Measurements from ENCODE around the gene ALDH1A3.

Gene ALDH1A3

DNA sequence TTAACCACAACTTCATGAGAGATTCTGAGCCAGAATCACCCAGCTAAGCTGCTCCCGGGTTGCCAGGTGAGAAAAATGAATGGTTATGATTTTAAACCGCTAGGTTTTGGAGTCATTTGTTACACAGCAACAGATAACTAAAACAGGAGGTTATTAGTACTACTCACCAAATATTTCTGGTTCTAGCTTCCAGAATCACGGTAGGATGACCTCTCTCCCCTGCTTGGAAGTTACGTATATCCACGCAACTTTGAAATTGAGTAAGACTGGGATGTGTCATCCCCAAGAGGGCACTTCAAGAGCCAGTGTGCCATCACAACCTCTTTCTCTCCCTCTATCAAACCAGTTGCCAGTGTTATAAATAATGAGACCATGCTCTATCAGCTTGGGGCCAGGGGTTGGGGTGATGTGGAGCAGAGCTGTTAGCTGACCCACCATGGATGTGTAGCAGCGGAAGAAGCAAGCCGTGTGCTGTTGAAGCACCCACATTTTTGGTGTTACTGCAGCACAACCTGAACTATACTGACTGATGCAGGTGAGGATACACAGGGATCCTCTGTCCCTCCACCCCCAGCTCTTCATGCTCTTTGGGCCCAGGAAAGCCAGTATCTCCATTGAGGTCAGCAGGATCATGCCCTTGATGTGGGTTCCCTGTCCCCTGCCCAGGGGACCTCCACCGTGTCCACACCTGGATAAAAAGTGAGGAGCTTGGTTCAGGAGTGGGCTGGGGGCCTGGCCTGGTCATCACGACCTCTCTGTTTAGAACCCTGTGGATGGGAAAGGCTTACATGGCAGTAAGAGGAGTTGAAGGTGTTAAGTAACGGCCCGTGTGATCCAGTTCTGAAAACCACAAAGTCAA lies 19.4 kb upstream of the ALDH1A3 start:
- no peak for DNase-seq

DNA sequence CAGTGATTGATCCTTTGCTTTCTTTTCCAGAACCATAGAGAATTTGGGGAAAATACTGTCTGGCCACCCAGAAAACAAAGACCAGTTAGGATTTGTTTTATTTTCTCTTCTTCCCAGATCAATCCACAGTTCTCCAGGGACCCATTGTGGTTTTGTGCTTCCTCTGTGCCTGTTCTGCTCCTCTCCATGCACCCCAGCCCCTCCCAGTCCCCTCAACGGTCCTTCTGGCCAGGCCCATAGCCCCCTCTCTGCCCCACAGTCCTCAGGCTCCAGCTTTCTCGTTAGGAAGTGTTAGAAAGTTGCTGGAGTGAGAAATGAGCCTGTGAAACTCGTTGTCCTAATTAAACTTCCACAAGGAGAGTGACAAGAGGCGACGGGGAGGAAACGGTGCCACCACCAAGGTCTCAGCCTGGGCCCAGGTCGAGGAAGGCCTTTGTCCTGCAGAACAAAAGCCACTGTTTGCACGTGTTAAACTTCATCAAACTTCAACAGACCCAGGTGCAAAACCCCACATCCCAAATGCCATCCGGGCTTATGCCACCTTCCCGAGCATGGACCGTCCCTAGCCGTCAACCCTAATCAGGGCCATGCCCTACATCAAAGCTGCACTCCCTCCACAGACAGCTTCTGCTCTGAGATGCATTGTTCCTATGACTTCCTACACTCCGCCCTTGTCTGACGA lies 18.7 kb upstream of the ALDH1A3 start:
- DNase-seq: no peak

DNA sequence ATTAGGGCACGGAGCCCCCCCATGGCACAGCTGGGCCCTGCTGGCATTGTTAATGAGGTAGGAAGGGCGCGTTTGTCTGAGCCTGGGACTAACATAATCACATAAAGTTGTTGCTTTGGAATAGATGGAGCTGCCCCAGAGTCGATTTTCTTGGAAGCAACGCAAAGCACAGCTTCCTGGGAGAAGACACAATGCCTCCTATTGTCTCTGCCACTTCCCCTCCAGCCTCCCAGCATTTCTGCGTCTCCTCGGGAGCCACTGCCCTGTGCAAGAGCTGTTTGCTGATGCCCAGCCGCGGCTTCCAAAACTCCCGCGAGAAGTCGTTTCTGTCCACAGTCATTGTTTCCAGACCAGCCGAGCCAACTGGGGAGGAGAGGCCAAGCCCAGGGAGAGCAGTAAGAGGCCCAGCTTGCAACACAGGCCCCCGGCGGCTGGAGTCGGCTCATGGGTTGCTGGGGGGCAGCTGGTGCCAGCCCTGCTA lies 18.1 kb upstream of the ALDH1A3 start:
- peak in 12 of 14 donors; percentile 19 to 85 (median 66) for DNase-seq

DNA sequence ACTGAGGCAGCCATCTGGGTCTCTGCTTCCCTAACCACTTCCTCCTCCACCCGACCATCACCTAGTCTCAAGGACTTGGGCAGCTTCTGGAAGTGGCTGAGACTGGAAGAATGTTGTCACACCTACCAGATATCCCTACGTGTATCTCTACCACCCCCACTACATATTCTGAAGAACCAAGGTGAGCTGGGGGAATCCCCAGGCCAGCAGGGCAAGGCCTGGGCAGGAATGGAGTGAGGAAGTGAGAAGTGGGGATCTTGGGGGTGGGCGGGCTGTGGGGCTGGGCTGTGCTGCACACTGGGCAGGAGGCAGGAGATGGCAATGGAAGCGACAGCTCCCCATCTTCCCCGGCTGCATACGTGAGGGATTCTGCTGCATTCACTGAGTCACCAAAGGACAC lies 17.5 kb upstream of the ALDH1A3 start:
- DNase-seq: peak in 1 of 14 donors; percentile 47

DNA sequence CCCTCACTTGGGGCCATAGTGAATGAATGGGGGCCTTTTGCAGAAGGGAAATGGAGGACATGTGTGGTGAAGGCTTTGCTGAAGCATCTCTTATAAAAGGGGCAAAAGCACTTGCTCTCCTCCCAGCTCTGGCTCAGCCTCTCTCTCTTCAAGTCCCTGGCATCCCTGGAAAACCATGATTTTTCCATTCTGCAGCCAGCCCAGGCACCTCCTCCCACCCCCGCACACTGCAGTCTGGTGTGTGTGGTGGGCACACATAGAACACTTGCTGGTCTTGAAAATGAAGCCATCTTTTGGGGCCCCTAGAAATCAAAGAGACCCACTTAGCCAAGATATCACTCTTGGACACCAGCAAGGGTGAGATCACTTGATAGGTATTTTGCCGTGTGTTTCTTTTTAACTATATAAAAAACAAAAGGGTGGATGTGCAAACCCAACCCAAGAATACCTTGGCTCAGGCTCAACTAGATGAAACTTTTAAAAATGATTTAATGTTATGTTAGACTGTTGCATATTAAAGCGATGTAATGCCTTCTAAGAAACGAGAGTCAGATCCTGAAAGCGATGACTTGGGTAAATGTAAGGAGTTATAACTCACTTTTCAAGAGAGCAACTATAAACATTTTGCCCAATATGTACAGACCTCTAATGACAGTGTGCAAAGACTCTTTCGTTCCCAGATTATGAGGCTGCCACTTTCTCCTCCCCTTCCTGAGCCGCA lies 16.4 kb upstream of the ALDH1A3 start:
- no peak for DNase-seq

DNA sequence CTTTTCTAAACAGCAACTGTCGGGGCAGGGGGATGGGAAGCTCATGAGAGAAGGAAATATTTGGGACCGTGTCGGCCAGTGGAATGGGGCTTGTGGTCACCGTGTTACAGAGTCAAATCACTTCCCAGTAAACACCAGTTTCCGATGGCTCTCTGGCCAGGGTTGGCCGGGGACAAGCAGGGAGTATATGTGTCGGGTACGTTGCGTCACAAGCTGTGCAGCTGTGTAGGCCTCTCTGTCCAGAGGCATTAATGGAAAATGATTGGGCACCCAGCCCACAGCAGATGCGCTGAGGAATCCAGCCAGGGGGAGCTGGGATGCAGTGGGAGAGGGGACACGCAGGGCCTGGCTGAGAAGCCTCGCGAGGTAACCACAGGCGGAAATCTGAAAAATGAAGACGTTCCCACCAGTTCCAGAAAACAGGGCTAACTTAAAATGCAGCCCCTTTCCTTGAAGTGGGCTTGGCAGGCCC lies 15.8 kb upstream of the ALDH1A3 start:
- DNase-seq: peak in 12 of 14 donors; percentile 4 to 64 (median 42)

DNA sequence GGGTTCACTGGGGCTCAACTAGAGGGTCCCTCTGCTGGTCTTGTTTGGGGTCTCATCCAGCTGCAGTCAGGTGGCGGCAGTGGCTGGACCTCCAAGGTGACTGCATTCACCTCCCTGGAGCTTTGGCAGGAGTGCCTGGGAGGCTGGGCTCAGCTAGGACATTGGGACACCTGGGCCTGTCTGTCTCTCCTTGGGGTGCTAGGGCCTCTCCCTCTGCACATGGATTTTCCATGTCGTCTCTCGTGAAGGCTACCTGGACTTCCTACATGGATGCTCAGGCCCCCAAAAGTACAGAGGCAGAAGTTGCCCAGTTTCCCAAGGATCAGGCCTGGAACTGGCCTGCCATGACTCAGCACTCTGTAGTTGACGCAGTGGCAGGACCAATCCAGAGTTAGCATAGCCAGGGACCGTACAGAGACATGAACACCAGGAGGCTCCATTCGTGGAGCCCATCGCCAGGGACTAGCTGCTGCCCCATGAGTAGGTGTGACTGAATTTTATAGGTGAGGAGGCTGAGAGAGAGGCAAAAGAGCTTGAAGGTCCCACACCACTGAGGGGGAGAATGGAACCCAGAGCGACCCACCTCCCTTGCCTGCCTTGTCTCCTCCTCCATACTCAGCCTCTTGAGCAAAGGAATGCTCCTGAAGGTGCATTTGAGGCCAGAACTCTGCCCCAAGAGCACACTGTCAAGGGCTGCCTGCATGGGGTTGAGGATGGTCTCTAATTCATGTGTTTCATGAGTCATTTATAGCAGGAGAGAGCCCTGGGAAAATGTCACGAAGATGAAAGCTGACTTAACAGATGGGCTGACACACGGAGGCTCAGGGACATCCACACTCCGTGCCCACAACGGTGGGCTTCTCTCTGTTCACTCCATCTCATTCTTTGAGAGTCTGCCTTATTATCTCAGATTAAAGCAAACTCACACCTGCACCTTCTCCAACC lies 13.0 kb upstream of the ALDH1A3 start:
- no peak for DNase-seq

DNA sequence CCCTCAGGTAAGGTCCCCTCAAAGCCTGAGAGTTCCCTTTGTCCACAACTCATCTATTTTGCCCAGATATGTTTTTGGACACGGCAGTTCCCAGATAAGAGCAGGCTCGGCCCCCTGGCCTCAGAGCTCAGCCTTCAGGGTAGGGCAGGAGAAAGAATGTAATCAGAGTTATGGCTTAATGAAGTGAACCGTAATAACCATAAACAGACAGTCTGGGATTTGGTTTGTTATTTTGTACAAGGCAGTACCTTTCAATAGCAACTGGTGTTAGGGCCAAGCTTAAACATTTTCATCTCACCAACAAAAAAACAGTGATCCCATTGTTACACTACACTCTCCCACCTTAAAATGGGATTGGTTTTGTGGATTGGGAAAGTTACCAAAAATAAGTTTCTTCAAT lies 12.2 kb upstream of the ALDH1A3 start:
- DNase-seq: no peak

DNA sequence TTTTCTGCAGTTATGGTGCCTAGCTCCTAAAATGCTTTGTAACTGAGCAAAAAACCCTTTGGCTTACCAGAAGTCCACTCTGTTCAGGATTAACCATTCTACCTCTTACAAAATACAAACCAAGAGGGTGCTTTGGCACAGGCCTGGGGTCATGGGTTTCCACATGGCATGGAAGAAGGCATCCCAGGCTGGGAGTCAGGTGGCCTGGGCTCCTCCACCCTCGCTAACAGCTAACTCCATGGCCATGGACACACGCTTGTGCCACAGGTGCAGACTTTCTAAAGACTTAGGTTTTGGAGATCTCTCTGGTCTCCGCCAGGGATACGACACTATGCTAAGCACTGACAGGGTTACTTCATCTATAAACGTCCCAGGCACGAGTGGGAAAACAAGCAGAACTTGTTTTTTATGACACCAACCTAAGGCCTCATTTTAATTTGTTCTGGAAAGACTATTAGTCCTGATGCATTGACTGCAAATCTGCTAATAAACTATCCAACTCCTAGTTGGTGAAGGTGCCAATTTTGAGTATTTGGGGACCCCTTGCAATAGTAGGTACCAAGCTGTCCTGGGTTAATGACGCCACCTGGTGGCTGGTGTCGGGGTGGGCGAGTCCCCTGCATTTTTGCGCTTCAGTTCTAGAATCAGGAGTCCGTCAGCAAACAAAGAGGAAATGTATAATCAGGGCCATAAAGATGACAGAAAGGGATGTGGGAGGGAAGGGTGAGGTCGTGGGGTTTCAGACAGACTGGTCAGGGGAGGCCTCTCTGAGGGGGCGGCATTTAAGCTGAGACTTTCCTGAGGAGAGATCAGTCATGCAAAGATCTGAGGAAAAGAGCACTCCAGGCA lies 10.3 kb upstream of the ALDH1A3 start:
- DNase-seq: no peak

DNA sequence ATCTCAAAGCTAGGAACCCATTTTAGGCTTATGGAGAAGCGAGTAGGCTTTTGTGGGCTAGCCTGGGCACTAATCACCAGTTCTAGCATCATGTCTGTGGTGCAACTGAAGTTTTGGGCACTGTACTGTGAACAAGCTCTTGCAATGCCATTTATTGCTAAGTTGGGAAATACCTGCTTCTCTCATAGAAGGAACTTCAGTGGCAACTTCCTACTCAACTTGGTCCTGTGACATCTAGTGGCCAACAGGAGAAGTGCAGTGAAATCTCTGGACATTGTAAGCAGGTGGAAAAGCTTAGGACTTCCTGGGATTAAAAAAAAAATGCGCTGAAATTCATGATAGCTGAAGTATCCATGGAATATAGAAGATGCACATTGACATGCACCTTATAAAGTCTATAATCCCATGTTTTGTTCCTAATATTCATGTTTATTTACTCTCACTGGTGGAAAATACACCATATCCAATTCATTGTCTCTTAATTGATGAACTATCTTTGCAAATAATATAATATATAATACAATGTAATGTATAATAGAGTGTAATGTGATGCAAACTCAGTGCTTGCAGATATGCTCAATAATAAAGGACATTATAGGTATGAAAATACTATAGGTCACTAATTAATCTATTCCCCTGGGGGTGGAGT lies 6.5 kb upstream of the ALDH1A3 start:
- DNase-seq: peak in 9 of 14 donors; percentile 11 to 47 (median 25)

DNA sequence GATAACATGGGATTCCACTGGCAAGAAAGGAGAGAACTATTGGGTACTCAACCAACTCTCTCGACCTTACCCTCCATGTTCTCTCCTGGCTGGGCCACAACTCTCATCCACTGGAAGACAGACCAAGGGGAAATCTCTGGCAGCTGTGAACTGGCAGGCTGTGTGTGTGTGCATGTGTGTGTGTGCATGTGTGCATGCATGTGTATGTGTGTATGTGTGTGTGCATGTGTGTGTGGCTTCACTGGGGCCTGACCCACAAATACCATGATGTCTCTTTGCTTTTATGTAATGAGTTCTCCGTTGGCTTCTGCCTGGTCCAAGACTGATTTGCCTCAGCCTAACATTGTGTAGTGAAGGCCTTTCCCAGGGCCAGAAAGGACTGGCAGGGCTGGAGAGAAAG lies 4.1 kb upstream of the ALDH1A3 start:
- DNase-seq: no peak

DNA sequence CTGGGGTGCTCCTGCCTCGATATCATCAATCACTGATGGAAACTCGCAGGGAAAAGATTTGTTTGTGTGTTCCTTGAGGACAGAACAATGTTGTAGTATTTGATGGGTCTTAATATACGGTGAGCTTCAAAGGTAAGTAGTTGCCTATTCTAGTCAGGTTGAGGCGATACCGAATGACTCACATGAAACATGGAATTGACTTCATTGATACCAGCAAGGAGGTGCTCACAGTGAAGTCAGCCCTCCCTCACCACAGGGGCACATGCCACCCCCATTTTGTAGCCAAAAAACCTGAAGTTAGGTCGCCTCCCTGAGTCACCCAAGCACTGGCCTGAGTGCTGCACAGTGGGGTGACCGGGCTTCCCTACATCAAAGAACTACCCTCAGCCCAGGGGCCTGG lies 3.7 kb upstream of the ALDH1A3 start:
- DNase-seq: no peak

DNA sequence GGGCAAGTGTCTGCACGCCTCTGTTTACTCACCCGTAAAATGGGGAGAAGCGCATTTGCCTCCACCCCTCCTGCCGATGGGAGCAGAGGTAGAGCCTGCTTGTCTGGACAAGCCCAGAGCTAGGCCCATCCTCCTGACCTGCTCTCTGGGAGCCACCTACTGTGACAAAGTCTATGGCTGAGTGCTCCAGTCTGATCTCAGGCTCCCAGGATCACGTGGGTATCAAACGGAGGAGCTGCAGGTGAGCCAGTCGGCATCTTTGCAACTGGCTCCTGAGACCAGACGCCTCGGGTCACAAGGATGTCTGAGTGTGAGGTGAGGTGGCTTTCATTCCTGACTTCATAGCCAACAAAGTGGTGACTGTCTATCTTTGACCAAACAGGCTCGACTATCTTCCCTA lies 2.1 kb upstream of the ALDH1A3 start:
- no peak for DNase-seq

DNA sequence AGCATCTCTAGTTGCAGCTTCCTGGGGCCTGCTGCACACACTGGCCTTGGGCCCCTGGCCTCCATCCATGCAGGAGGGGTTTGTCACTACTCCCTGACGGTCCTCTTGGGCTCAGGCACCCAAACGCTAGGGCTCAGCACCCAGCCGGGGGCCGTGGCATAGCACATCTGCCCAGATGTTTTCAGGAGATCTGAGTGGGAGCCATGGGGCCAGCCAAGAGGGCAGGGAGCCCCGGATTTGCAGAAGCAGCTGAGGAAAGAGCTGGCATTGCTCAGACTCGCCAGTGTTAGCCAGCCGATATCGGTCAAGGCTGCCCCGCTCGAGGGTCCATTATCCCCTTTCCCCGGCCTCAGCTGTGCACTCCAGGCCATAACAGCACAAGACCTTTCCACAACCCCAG lies 1.5 kb upstream of the ALDH1A3 start:
- no peak for DNase-seq

DNA sequence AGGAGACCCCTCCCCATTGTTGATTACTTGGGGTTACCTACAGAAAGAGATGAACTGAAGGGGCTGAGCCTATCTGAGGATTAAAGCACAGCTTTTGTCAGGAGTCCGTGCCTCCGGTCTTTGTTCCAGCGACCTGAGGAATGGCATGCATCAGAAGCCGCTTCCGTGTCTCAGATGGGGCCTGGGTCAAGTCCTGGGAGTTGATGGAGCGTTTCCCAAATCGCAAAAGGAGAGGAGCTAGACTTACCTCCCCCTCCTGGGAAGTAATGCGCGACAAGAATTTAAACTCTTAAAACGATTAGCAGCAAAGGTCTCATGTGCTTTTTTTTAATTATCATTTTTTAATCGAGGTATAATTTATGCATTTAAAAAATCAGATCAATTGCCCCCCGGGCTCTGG lies 983 bp upstream of the ALDH1A3 start:
- no peak for DNase-seq

DNA sequence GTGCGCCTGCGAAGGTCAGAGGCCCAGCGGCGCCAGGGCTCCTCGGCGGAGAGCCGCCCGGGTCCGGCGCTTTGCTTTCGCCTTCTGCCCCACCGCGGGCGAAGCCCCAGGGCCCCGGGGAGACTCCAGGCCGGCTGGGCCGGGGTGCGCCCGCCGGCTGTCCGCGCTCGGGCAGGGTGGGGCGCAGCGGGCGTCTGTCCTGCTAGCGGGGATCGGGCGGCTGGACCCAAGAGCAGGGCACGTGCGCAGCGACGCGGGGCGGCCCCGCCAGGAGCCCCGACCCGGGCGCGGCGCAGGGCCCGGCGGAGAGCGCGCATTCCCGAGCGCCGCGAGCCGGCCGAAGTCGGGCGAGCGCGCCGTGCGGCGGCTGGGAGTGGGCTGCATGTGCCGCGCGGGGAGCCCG lies 569 bp upstream of the ALDH1A3 start:
- DNase-seq: no peak

DNA sequence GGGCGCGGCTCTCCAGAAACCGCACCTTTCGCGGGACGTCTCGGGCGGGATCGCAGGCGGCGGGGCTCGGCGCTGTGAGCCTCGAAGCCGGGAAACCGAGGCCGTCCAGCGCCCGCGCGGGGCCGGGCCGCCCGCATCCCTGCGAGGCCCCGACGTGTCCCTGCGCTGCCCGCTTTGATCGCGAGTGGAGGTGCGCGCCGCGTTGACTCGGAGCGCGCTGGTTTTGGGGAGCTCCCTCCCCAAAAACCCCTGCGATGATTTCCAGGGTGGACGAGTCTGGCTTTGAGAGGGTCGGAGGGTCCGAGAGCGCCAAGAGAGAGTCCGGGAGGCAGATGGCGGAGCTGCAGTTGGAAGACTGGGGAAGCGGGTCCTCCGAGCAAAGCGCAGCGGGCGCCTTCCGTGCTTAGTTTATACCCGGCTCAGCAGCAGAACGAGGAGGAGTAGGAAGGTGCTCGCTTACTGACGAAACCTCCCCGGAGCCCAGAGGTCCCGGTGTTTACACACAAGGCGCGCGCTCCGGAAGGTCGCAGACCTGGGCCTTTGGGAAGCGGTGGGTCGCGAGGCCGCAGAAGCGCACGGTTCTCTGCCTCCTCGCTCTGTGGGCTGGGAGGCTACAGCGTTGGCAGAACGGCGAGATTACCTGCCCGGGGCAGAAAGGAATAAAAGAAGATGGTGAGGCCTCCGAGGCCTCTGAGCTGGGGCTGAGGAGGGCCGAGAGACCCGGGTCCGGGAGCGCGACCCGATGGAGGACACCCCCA lies 687 bp downstream of the ALDH1A3 start:
- DNase-seq: peak in 1 of 14 donors; percentile 16

DNA sequence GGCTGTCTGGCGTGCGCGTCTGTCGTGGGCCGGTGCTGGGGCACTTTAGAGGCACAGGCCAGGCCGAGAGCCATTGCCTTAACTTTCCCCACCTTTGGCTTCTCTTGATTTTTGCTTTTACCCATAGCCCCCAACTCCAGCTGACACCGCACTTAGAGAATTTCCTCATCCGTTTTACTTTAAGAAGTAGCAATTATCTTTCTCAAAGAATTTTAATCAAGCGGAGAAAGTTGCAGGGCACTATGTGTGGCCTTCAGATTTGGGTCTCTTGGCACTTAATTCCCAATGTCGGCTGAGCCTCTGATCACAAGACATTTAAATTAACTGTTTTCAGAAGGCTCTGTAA lies 1.2 kb downstream of the ALDH1A3 start:
- DNase-seq: peak in 1 of 14 donors; percentile 12

DNA sequence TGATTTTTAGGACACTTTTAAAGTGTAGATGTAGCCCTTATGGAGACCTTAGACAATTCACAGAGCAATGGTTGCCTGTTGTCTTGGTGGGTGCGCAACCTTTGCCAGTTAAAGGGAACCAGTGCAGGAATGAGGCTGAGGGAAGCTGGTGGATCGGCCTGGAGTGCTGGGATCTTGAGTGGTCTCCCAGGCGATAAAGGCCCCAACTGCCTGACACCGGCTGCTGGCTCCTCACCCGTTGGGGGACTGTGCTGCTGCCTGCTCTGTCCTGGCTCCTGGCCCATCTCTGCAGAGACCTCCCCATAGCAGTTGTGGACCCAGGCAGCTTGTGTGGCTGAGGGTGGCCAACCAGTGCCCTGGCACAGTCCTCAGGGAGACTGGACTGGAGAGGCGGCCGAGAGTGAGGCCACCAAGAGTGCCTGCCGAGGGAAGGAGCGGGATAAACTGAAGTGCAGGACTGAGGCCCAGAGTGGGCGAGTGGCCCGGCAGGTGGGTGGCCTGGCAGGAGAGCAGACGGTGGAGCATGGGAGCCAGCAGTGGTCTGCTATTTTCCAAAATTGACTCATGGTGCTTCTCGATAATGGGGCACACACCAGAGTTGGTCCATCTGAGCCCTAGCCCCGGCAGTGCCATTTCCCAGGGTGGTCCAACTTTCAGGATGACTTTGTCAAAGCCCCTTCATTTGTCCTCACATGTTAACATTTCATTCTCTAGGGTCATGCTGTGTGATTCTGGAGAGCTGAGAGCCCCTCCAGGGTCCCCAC lies 2.1 kb downstream of the ALDH1A3 start:
- no peak for DNase-seq
